HCT116 (cell line): ENCODE measurements around the gene MOAP1. TPM values are rescaled to one million over a fixed set of nuclear protein-coding genes. Genes with fewer than 3 reads are reported as not detected.

Experiments
- ATAC-seq: fragments of 200-7000 bp; cut with Tn5 transposase; 2 replicates; pipeline ENCODE4 v1.9.1; 2020; ENCODE audit warnings: mild to moderate bottlenecking, moderate library complexity
- BruUV-seq: library from RNA; stranded (reverse); fragments of 400-500 nt; replicated peaks from 2 replicates; lab custom pipeline; 2021; lab: Mats Ljungman, UMichigan
- CTCF ChIA-PET: fragments of 300-600 bp; sonication (Branson Sonifier 250); formaldehyde crosslinking; loops from one replicate; lab custom pipeline; 2021; ENCODE audit warnings: antibody characterized with exemption; lab: Charles Lee
- POLR2A ChIA-PET: fragments of 300-600, 350-600 bp; sonication (Branson Sonifier 250); formaldehyde crosslinking; loops from one replicate; lab custom pipeline; 2021; ENCODE audit warnings: antibody characterized with exemption; lab: Charles Lee
- RAD21 ChIA-PET, 2 experiments: fragments of 300-600 bp; sonication (Branson Sonifier 250); formaldehyde crosslinking; loops; one replicate each; lab custom pipeline; 2023; ENCODE audit warnings: low total read pairs in 2 of 2; ENCODE audit not compliant: uncharacterized antibody in 2 of 2, unreplicated experiment in 2 of 2, low non-redundant PET in 1 of 2; lab: Charles Lee
- DNase-seq: peaks from one replicate; pipeline ENCODE4 v3.0.0-alpha.2; 2010; ENCODE audit warnings: low read depth, low spot score
- H2AFZ ChIP-seq: fragments of 200-600 bp; shearing (Covaris generic), sonication (generic); 2 replicates; pipeline ENCODE4 v1.6.1; 2017; ENCODE audit warnings: low read depth, mixed run types, mixed read lengths, antibody characterized with exemption, low read length; ENCODE audit not compliant: poor library complexity, severe bottlenecking
- H3K27ac ChIP-seq: 2 replicates; pipeline ENCODE4 v1.5.1; 2012; ENCODE audit warnings: low read depth, low read length
- H3K27me3 ChIP-seq: fragments of 200-600 bp; sonication (generic); 2 replicates; pipeline ENCODE4 v1.6.1; 2016; ENCODE audit warnings: mixed run types, low read length, mixed read lengths; ENCODE audit not compliant: insufficient read depth
- H3K36me3 ChIP-seq, 2 experiments: fragments of 200-500 bp in 1 of 2; fragments of 200-600 bp in 1 of 2; sonication (Bioruptor generic) in 1 of 2; sonication (generic) in 1 of 2; 2 replicates each; pipeline versions ENCODE4 v1.5.1 to v1.6.1; 2014 to 2016; ENCODE audit warnings: low read length in 2 of 2, inconsistent platforms in 1 of 2, mixed read lengths in 1 of 2, mixed run types in 1 of 2; ENCODE audit not compliant: insufficient read depth in 2 of 2, control insufficient read depth in 1 of 2
- H3K4me1 ChIP-seq, 2 experiments: fragments of 200-600 bp in 1 of 2; sonication (generic) in 1 of 2; 2 replicates each; pipeline versions ENCODE4 v1.5.1 to v1.6.1; 2012 to 2017; ENCODE audit warnings: low read length in 2 of 2, inconsistent platforms in 1 of 2, mild to moderate bottlenecking in 1 of 2, mixed read lengths in 1 of 2, mixed run types in 1 of 2, moderate library complexity in 1 of 2; ENCODE audit not compliant: insufficient read depth in 2 of 2, control insufficient read depth in 1 of 2
- H3K4me2 ChIP-seq: fragments of 200-600 bp; sonication (generic); 2 replicates; pipeline ENCODE4 v1.6.1; 2017; ENCODE audit warnings: mixed run types, low read length, mixed read lengths
- H3K4me3 ChIP-seq, 2 experiments: fragments of 200-600 bp in 1 of 2; sonication (generic) in 1 of 2; replicated peaks in 1 of 2; 2 replicates each; pipeline ENCODE4 v1.5.1; 2011 to 2016; ENCODE audit warnings: low read length in 2 of 2, control low read depth in 1 of 2, low read depth in 1 of 2, mild to moderate bottlenecking in 1 of 2, mixed read lengths in 1 of 2, mixed run types in 1 of 2
- H3K79me2 ChIP-seq: fragments of 200-600 bp; sonication (generic); 2 replicates; pipeline ENCODE4 v1.6.1; 2017; ENCODE audit warnings: mild to moderate bottlenecking, mixed run types, low read length, moderate library complexity, mixed read lengths; ENCODE audit not compliant: insufficient read depth
- H3K9ac ChIP-seq: fragments of 200-600 bp; sonication (generic); 2 replicates; pipeline ENCODE4 v1.6.1; 2016; ENCODE audit warnings: low read length, mixed read lengths
- H3K9me2 ChIP-seq: fragments of 200-600 bp; sonication (generic), shearing (Covaris generic); 2 replicates; pipeline ENCODE4 v1.6.1; 2017; ENCODE audit warnings: mixed run types, mild to moderate bottlenecking, moderate library complexity; ENCODE audit not compliant: insufficient read depth
- H3K9me3 ChIP-seq, 2 experiments: fragments of 200-500 bp in 1 of 2; fragments of 200-600 bp in 1 of 2; sonication (Bioruptor generic) in 1 of 2; sonication (generic) in 1 of 2; 2 replicates each; pipeline ENCODE4 v1.6.1; 2014 to 2017; ENCODE audit warnings: low read length in 2 of 2, mixed read lengths in 2 of 2, inconsistent platforms in 1 of 2, low read depth in 1 of 2, mild to moderate bottlenecking in 1 of 2, mixed run types in 1 of 2, moderate library complexity in 1 of 2; ENCODE audit not compliant: control insufficient read depth in 1 of 2, insufficient read depth in 1 of 2
- H4K20me1 ChIP-seq: fragments of 200-600 bp; sonication (generic), shearing (Covaris generic); 2 replicates; pipeline ENCODE4 v1.6.1; 2017; ENCODE audit warnings: mixed run types, mild to moderate bottlenecking, moderate library complexity; ENCODE audit not compliant: insufficient read depth
- CBX3 ChIP-seq: IDR thresholded peaks from 2 replicates; pipeline ENCODE4 v1.6.1; 2012; ENCODE audit warnings: low read depth
- CEBPB ChIP-seq: IDR thresholded peaks from 2 replicates; pipeline ENCODE4 v1.6.1; 2012; ENCODE audit warnings: low read depth
- CTCF ChIP-seq, 3 experiments: fragments of 200-600 bp in 1 of 3; sonication (generic) in 1 of 3; IDR thresholded peaks in 2 of 3; conservative IDR thresholded peaks in 1 of 3; 2 replicates each; pipeline ENCODE4 v1.5.1; 2012 to 2017; ENCODE audit warnings: low read depth in 2 of 3, low read length in 2 of 3, antibody characterized with exemption in 1 of 3, borderline replicate concordance in 1 of 3, control low read depth in 1 of 3, mild to moderate bottlenecking in 1 of 3, mixed read lengths in 1 of 3, mixed run types in 1 of 3, moderate library complexity in 1 of 3; ENCODE audit not compliant: insufficient read depth in 1 of 3
- EGR1 ChIP-seq: IDR thresholded peaks from 2 replicates; pipeline ENCODE4 v1.6.1; 2012; ENCODE audit warnings: low read depth
- ELF1 ChIP-seq: IDR thresholded peaks from 2 replicates; pipeline ENCODE4 v1.6.1; 2012; ENCODE audit warnings: low read depth, borderline replicate concordance
- EZH2phosphoT487 ChIP-seq: fragments of 200-600 bp; IDR thresholded peaks from 2 replicates; pipeline ENCODE4 v1.6.1; 2018; ENCODE audit warnings: antibody characterized with exemption, borderline replicate concordance
- JUND ChIP-seq: IDR thresholded peaks from 2 replicates; pipeline ENCODE4 v1.6.1; 2012
- MAX ChIP-seq: IDR thresholded peaks from 2 replicates; pipeline ENCODE4 v1.6.1; 2012
- POLR2A ChIP-seq: IDR thresholded peaks from 2 replicates; pipeline ENCODE4 v1.7.0; 2011; ENCODE audit warnings: borderline replicate concordance; ENCODE audit not compliant: insufficient read depth, insufficient read length; ENCODE audit errors: extremely low read depth
- SP1 ChIP-seq: IDR thresholded peaks from 2 replicates; pipeline ENCODE4 v1.6.1; 2012; ENCODE audit warnings: low read depth
- SRF ChIP-seq: IDR thresholded peaks from 2 replicates; pipeline ENCODE4 v1.6.1; 2012; ENCODE audit warnings: low read depth
- TCF7L2 ChIP-seq: IDR thresholded peaks from 2 replicates; pipeline ENCODE4 v1.7.0; 2011; ENCODE audit warnings: borderline replicate concordance, inconsistent platforms; ENCODE audit not compliant: insufficient read depth, insufficient read length; ENCODE audit errors: extremely low read depth
- YY1 ChIP-seq: IDR thresholded peaks from 2 replicates; pipeline ENCODE4 v1.6.1; 2011; ENCODE audit warnings: low read length, low read depth, moderate library complexity, mild to moderate bottlenecking; ENCODE audit not compliant: insufficient replicate concordance; ENCODE audit errors: extremely low read depth
- ZBTB33 ChIP-seq: IDR thresholded peaks from 2 replicates; pipeline ENCODE4 v1.6.1; 2011; ENCODE audit warnings: mild to moderate bottlenecking, low read length, moderate library complexity; ENCODE audit not compliant: insufficient replicate concordance; ENCODE audit errors: extremely low read depth
- ZFX ChIP-seq: fragments of 450-650 bp; IDR thresholded peaks from 2 replicates; pipeline ENCODE4 v1.6.1; 2017
- intact Hi-C: fragments of 100-400 bp; cut with micrococcal nuclease; formaldehyde crosslinking; loops from 2 replicates; pipeline ENCODE4 v1.10.0; 2022
- total RNA-seq: library from RNA; stranded (reverse); gene quantifications from one replicate; pipeline ENCODE4 v1.2.1, GENCODE V29; 2021; ENCODE audit not compliant: unreplicated experiment

MOAP1 gene
- total RNA-seq, 1 experiment from 2014 or later, result 14.2 TPM

- H3K4me1 ChIP-seq, result peaks cover 2 to 16% of the 10 kb centered on the region in 2 experiments; a peak in 3 of 4 replicates
- intact Hi-C loops, result no loop called here
- peak overlapping the region; percentile 8; the same call in 1 of the 2 replicates for H3K9ac ChIP-seq
- TSS peak; percentile 68 for BruUV-seq
- no peak overlapping the region for H3K27ac ChIP-seq
- RAD21 ChIA-PET, result no interaction called here
- DNase-seq (no peak), ATAC-seq (no peak)
- POLR2A ChIA-PET, result no interaction called here
- no peaks in the 10 kb centered on the region for H3K27me3 ChIP-seq
- H3K36me3 ChIP-seq, result peaks cover 0 to 17% of the 10 kb centered on the region in 2 experiments
- 0 out of 4 replicates have a peak overlapping the region, but pooled peaks of 1 of the 2 experiments have one; percentile 71 for H3K4me3 ChIP-seq
- peaks cover 36% of the 10 kb centered on the region for H3K79me2 ChIP-seq
- TF ChIP-seq EZH2phosphoT487 (no peak), CEBPB (no peak), ZFX (no peak), MAX (no peak), CBX3 (no peak), SRF (no peak), CTCF (IDR thresholded peaks at IDR 0.05 in 2 of 3, conservative IDR thresholded peaks at IDR 0.05 in 1 of 3; ENCODE audit: borderline replicate concordance in 1 of 3, insufficient read depth in 1 of 3, low read depth in 2 of 3, low read length in 2 of 3) (no peak), JUND (no peak), SP1 (no peak), POLR2A (no peak), YY1 (no peak), TCF7L2 (no peak), ZBTB33 (no peak), EGR1 (no peak), ELF1 (no peak)
- no peaks in the 10 kb centered on the region for H3K9me2 ChIP-seq
- no peak overlapping the region for H2AFZ ChIP-seq
- peak overlapping the region; percentile 75; the same call in 1 of the 2 replicates for H3K4me2 ChIP-seq
- no peaks in the 10 kb centered on the region for H3K9me3 ChIP-seq
- no peaks in the 10 kb centered on the region for H4K20me1 ChIP-seq
- CTCF ChIA-PET, result interaction anchor here (1.4 kb wide), 1 partner anchor 20 kb away, joined by 3 read pairs; the partner anchor contains the start of genes GON7 and UBR7
Measured at GRCh38 chr14:93186466-93186865, 1.8 kb upstream of the MOAP1 start.
